Left lung (tissue), 10 donors: ENCODE measurements around the gene GRM7. TPM values are rescaled to one million over a fixed set of nuclear protein-coding genes. Genes with fewer than 3 reads are reported as not detected.

ENCODE experiments used
- ATAC-seq: fragments of 200-7000 bp; cut with Tn5 transposase; one replicate; pipeline ENCODE4 v1.9.1; 2020; ENCODE audit warnings: moderate library complexity
- DNase-seq, 4 donors: peaks; one replicate each; pipeline ENCODE4 v3.0.0-alpha.2; 2013 to 2020
- H3K27ac ChIP-seq, 2 donors: fragments of 200-600 bp; sonication (generic) in 1 of 2; one replicate each; pipeline versions ENCODE4 v1.5.0 to v1.8.0; 2020 to 2021
- H3K27me3 ChIP-seq, 2 donors: fragments of 200-600 bp; sonication (generic) in 1 of 2; one replicate each; pipeline versions ENCODE4 v1.5.0 to v1.8.0; 2020 to 2021
- H3K36me3 ChIP-seq, 2 donors: fragments of 200-600 bp; sonication (generic) in 1 of 2; one replicate each; pipeline versions ENCODE4 v1.5.0 to v1.8.0; 2020 to 2021
- H3K4me1 ChIP-seq, 2 donors: fragments of 200-600 bp; one replicate each; pipeline ENCODE4 v1.8.0; 2021
- H3K4me3 ChIP-seq, 2 donors: fragments of 200-600 bp; sonication (generic) in 1 of 2; one replicate each; pipeline versions ENCODE4 v1.5.0 to v1.8.0; 2020 to 2021; ENCODE audit warnings: mild to moderate bottlenecking in 1 of 2
- H3K9me3 ChIP-seq, 2 donors: fragments of 200-600 bp; sonication (generic) in 1 of 2; one replicate each; pipeline versions ENCODE4 v1.5.0 to v1.8.0; 2020 to 2021
- CTCF ChIP-seq, 2 donors: fragments of 200-600 bp; sonication (generic) in 1 of 2; IDR thresholded peaks; one replicate each; pipeline versions ENCODE4 v1.5.0 to v1.8.0; 2021; ENCODE audit warnings: antibody characterized with exemption in 2 of 2
- intact Hi-C, 2 donors: fragments of 100-400 bp; cut with DNase I; formaldehyde crosslinking; loops; one replicate each; pipeline versions ENCODE4 v1.11.2 to v1.14.2; 2022
- polyA plus RNA-seq, 6 donors: library from polyadenylated mRNA; unstranded; fragments of 120-200 nt; gene quantifications; one replicate each; pipeline ENCODE4 v1.2.1, GENCODE V29; 2013; ENCODE audit not compliant: insufficient read length in 6 of 6
- total RNA-seq, 2 donors: library from RNA; stranded (reverse); fragmentation: NEBNext Ultra II Directional; extraction: Animal tissue kit (Norgen Biotek cat#: 25700); gene quantifications; one replicate each; pipeline ENCODE4 v1.2.1, GENCODE V29; 2021
- donor health status: DM: no; HTN: yes; CAD: no.
- donor health status: DM: no; HTN: no; CAD: no.

The GRM7 gene
- total and polyA plus RNA-seq, 8 donors: 0.04 to 0.72 (median 0.27) TPM

- intact Hi-C loops: no loop called here
- no peaks in the 10 kb centered on the region for H3K9me3 ChIP-seq
- H3K36me3 ChIP-seq: no peaks in the 10 kb centered on the region
- no peak overlapping the region for H3K27ac ChIP-seq
- no peak overlapping the region for H3K4me3 ChIP-seq
- no peaks in the 10 kb centered on the region for H3K27me3 ChIP-seq
- ATAC-seq (no peak), DNase-seq (no peak)
- no peak for TF ChIP-seq CTCF (IDR thresholded peaks at IDR 0.05)
- H3K4me1 ChIP-seq: no peaks in the 10 kb centered on the region
Measured at GRCh38 chr3:7562892-7563291, 702.0 kb downstream of the GRM7 start.

DNA sequence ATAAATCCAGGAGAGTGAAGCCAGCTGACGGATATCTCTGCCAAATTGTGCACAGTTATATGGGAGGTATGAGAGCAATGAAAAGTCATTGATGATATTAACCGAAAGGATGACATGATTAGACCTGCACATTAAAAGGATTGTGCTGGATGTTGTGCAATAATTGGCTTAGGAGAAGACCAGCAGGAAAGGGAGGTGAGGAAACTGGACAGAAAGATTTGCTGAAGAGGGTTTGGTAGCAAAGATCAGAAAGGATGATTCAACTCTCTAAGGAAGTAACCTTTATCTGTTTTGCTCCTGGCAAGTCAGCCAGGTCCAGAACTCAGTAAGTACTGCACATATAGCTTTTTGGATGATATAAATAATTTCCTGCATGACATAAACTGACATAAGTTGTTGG lies 704.7 kb downstream of the GRM7 start:
- ATAC-seq (no peak), DNase-seq (no peak)

GRCh38 chr3:7567160-7567559 lies 706.2 kb downstream of the GRM7 start:
- Histone ChIP-seq H3K9me3 (peaks cover 0 to 21% of the 10 kb centered on the region in 2 donors), H3K36me3 (no peaks in the 10 kb centered on the region), H3K27ac (no peak overlapping the region), H3K27me3 (no peaks in the 10 kb centered on the region), H3K4me1 (no peaks in the 10 kb centered on the region), H3K4me3 (no peak overlapping the region)
- DNase-seq (no peak), ATAC-seq (no peak)
- intact Hi-C loops: no loop called here
- no peak for TF ChIP-seq CTCF (IDR thresholded peaks at IDR 0.05)

More for the DNA sequence above, 704.7 kb downstream of the GRM7 start:
- no peak overlapping the region for H3K27ac ChIP-seq
- no peak for TF ChIP-seq CTCF (IDR thresholded peaks at IDR 0.05)
- H3K4me1 ChIP-seq: no peaks in the 10 kb centered on the region
- H3K4me3 ChIP-seq: no peak overlapping the region
- intact Hi-C loops: no loop called here
- peaks cover 0 to 18% of the 10 kb centered on the region in 2 donors for H3K9me3 ChIP-seq
- no peaks in the 10 kb centered on the region for H3K27me3 ChIP-seq
- no peaks in the 10 kb centered on the region for H3K36me3 ChIP-seq

GRCh38 chr3:7568526-7569184 lies 707.7 kb downstream of the GRM7 start:
- Histone ChIP-seq H3K4me3 (no peak overlapping the region), H3K36me3 (no peaks in the 10 kb centered on the region), H3K9me3 (peaks cover 0 to 21% of the 10 kb centered on the region in 2 donors), H3K27me3 (no peaks in the 10 kb centered on the region), H3K27ac (no peak overlapping the region), H3K4me1 (no peaks in the 10 kb centered on the region)
- TF ChIP-seq CTCF (IDR thresholded peaks at IDR 0.05): no peak
- DNase-seq (peak in 1 of 4 donors; percentile 74), ATAC-seq (no peak)
- intact Hi-C loops: no loop called here

- Histone ChIP-seq H3K4me1 (no peaks in the 10 kb centered on the region), H3K4me3 (no peak overlapping the region), H3K36me3 (no peaks in the 10 kb centered on the region), H3K27me3 (no peaks in the 10 kb centered on the region), H3K27ac (no peak overlapping the region), H3K9me3 (peaks cover 0 to 19% of the 10 kb centered on the region in 2 donors)
- intact Hi-C loops: no loop called here
- DNase-seq (no peak), ATAC-seq (no peak)
- no peak for TF ChIP-seq CTCF (IDR thresholded peaks at IDR 0.05)
Measured at GRCh38 chr3:7573330-7573729, 712.4 kb downstream of the GRM7 start.
